ENCODE data around the gene RTKN.

The RTKN gene

DNA sequence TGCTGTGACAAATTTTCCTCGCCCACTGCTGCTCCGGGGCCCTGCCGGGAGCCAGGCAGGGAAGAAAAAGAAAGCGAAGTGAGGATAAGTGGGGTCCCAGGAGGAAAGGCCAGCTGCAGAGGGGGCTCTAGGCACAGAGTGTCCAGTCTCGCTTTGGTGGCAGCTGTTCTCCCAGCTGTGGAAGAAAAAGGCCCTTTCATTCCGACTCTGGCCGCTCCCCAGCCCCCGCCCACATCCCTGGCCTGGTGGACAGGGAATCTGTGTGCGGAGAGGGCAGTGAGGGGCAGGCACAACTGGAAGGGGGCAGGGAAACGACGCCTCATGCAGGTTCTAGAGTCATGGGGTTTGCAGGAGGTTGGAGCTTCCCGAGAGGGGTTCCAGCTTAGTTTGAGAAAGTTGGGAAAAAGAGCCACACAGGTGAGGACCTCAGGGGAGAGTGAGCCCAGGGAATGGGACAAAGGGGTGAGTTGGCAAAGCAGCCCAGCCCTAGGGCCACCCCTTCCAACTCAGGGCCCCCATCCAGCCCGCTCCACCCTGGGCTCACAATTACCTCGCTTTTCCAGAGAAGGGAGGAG is 1.8 kb downstream of the RTKN start:
- no peak for DNase-seq
- Mint-ChIP-seq H3K4me1 (ENCODE audit: low read depth in 2 of 2) (peaks cover 8 to 10% of the 10 kb centered on the region in 2 donors), H3K9me3 (no peaks in the 10 kb centered on the region), H3K4me3 (peak overlapping the region; percentile 52 to 61), H3K27me3 (peaks cover 23 to 51% of the 10 kb centered on the region in 2 donors), H3K36me3 (ENCODE audit: insufficient read depth) (no peaks in the 10 kb centered on the region), H3K27ac (no peak overlapping the region)
- ATAC-seq (replicated peaks) = no peak

- peaks cover 8 to 10% of the 10 kb centered on the region in 2 donors for H3K4me1 Mint-ChIP-seq (ENCODE audit: low read depth in 2 of 2)
- H3K36me3 Mint-ChIP-seq (ENCODE audit: insufficient read depth) = no peaks in the 10 kb centered on the region
- no peak for ATAC-seq (replicated peaks)
- H3K4me3 Mint-ChIP-seq = peak overlapping the region; percentile 3 to 61
- DNase-seq = no peak
- peaks cover 23 to 45% of the 10 kb centered on the region in 2 donors for H3K27me3 Mint-ChIP-seq
- no peaks in the 10 kb centered on the region for H3K9me3 Mint-ChIP-seq
- H3K27ac Mint-ChIP-seq = peak overlapping the region in 1 of 2 donors; percentile 11
Observed at GRCh38 chr2:74439373-74439772, 2.4 kb downstream of the RTKN start.

GRCh38 chr2:74438248-74438647 is 3.5 kb downstream of the RTKN start:
- no peak overlapping the region for H3K4me3 Mint-ChIP-seq
- H3K9me3 Mint-ChIP-seq = no peaks in the 10 kb centered on the region
- ATAC-seq (replicated peaks) = no peak
- peaks cover 23 to 41% of the 10 kb centered on the region in 2 donors for H3K27me3 Mint-ChIP-seq
- H3K27ac Mint-ChIP-seq = peak overlapping the region in 1 of 2 donors; percentile 11
- no peaks in the 10 kb centered on the region for H3K36me3 Mint-ChIP-seq (ENCODE audit: insufficient read depth)
- DNase-seq = no peak
- peaks cover 8 to 10% of the 10 kb centered on the region in 2 donors for H3K4me1 Mint-ChIP-seq (ENCODE audit: low read depth in 2 of 2)

GRCh38 chr2:74436848-74437695 is 4.7 kb downstream of the RTKN start:
- Mint-ChIP-seq H3K4me3 (no peak overlapping the region), H3K9me3 (no peaks in the 10 kb centered on the region), H3K36me3 (ENCODE audit: insufficient read depth) (no peaks in the 10 kb centered on the region), H3K27ac (peak overlapping the region in 1 of 2 donors; percentile 16), H3K27me3 (peaks cover 17 to 33% of the 10 kb centered on the region in 2 donors), H3K4me1 (ENCODE audit: low read depth in 2 of 2) (peaks cover 8 to 10% of the 10 kb centered on the region in 2 donors)
- ATAC-seq (replicated peaks) = no peak
- no peak for DNase-seq

GRCh38 chr2:74436111-74436805 is 5.5 kb downstream of the RTKN start:
- H3K36me3 Mint-ChIP-seq (ENCODE audit: insufficient read depth) = no peaks in the 10 kb centered on the region
- H3K27ac Mint-ChIP-seq = no peak overlapping the region
- peaks cover 16 to 29% of the 10 kb centered on the region in 2 donors for H3K27me3 Mint-ChIP-seq
- H3K9me3 Mint-ChIP-seq = no peaks in the 10 kb centered on the region
- peaks cover 8 to 10% of the 10 kb centered on the region in 2 donors for H3K4me1 Mint-ChIP-seq (ENCODE audit: low read depth in 2 of 2)
- no peak overlapping the region for H3K4me3 Mint-ChIP-seq
- no peak for ATAC-seq (replicated peaks)
- DNase-seq = no peak

- Mint-ChIP-seq H3K4me3 (no peak overlapping the region), H3K27ac (peak overlapping the region; percentile 49 to 58), H3K36me3 (ENCODE audit: insufficient read depth) (no peaks in the 10 kb centered on the region), H3K4me1 (ENCODE audit: low read depth in 2 of 2) (peaks cover 0 to 3% of the 10 kb centered on the region in 2 donors), H3K9me3 (no peaks in the 10 kb centered on the region), H3K27me3 (no peaks in the 10 kb centered on the region)
- ATAC-seq (replicated peaks) = no peak
- no peak for DNase-seq
Observed at GRCh38 chr2:74430502-74430901, 11.2 kb downstream of the RTKN start.

DNA sequence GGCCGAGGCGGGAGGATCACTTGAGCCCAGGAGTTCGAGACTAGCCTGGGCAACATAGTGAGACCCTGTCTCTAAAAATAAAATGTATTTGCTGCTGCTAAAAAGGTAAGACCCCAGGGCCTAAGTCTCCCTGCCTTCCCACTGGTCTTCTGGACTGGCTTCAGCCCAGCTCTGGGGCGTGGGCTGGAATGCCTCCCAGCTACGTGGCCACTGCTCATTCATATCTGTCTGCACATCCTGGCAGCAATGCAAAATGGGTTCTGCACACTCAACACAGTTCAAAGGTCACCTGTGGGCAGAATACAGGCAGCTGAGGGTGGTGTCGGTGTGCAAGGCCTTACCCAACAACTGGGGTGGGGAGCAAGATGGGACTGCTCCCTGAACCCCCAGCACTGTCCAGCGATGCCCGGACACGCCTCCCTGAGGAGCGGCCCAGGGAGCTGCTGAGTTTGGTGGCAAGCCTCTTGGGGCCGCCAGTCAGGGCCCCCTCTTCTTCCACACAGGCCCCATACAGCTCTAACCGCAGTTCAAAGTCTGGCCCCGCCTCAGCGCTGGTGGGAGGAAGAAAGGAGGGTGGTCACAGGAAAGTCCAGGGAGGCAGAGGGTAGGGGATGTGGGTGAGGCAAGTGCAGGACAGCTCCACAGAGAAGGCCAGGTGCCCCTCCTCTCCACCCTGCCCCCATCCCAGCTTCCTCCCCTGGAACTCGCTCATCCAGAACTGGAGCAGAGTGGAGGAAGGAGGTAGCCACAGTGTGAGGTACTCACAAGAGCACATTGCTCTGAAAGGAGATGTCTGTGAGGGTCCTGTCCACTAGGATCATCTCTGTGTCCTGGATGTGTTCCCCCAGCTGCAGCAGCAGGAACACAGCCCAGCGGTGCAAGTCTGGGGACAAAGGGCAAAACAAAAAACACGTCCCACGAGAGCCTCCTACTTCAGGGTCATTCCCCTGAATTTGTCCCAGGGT is 12.0 kb downstream of the RTKN start:
- H3K4me1 Mint-ChIP-seq (ENCODE audit: low read depth in 2 of 2) = peaks cover 0 to 3% of the 10 kb centered on the region in 2 donors
- ATAC-seq (replicated peaks) (no peak), DNase-seq (no peak)
- no peaks in the 10 kb centered on the region for H3K9me3 Mint-ChIP-seq
- H3K36me3 Mint-ChIP-seq (ENCODE audit: insufficient read depth) = no peaks in the 10 kb centered on the region
- H3K27me3 Mint-ChIP-seq = no peaks in the 10 kb centered on the region
- H3K27ac Mint-ChIP-seq = peak overlapping the region; percentile 49 to 58
- H3K4me3 Mint-ChIP-seq = no peak overlapping the region

- Mint-ChIP-seq H3K4me1 (ENCODE audit: low read depth in 2 of 2) (peaks cover 0 to 4% of the 10 kb centered on the region in 2 donors), H3K27me3 (no peaks in the 10 kb centered on the region), H3K36me3 (ENCODE audit: insufficient read depth) (no peaks in the 10 kb centered on the region), H3K9me3 (no peaks in the 10 kb centered on the region), H3K4me3 (no peak overlapping the region), H3K27ac (no peak overlapping the region)
- DNase-seq (no peak), ATAC-seq (replicated peaks) (no peak)
Observed at GRCh38 chr2:74428675-74429074, 13.1 kb downstream of the RTKN start.

GRCh38 chr2:74427551-74427950 is 14.2 kb downstream of the RTKN start:
- no peak for DNase-seq

DNA sequence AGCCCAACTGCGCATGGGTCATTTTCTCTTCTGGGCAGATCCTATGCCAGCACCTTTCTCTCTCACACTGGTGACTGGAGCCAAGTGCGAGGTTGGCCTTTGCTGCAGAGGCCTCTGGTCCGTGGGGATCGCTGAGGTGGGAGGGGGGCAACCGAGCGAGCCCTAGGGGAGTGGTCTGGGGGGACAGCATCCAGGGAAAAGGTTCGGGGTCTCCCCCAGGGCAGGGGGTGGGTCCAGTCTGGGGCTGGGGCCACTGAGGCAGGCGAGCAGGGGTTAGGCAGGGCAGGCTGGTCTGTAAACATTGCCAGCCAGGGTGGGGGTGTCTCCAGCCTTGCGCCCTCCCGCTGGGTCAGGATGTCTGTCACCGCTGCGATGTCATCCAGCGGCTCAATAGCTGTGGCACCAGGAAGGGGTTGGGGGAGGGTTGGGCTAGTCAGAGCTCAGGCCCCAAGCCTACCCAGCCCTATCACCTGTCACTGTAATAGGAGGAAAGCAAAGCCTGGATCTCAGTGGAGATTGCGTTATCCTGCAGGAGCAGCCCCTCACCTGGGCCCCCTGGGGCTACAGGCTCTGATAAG is 15.5 kb downstream of the RTKN start:
- H3K9me3 Mint-ChIP-seq = no peaks in the 10 kb centered on the region
- H3K4me1 Mint-ChIP-seq (ENCODE audit: low read depth in 2 of 2) = peaks cover 16 to 20% of the 10 kb centered on the region in 2 donors
- no peak overlapping the region for H3K27ac Mint-ChIP-seq
- ATAC-seq (replicated peaks) = no peak
- no peak for DNase-seq
- peaks cover 18% of the 10 kb centered on the region for H3K36me3 Mint-ChIP-seq (ENCODE audit: insufficient read depth)
- no peak overlapping the region for H3K4me3 Mint-ChIP-seq
- H3K27me3 Mint-ChIP-seq = no peaks in the 10 kb centered on the region

More at GRCh38 chr2:74427551-74427950, 14.2 kb downstream of the RTKN start:
- Mint-ChIP-seq H3K9me3 (no peaks in the 10 kb centered on the region), H3K4me1 (ENCODE audit: low read depth in 2 of 2) (peaks cover 7 to 12% of the 10 kb centered on the region in 2 donors), H3K27me3 (no peaks in the 10 kb centered on the region), H3K27ac (no peak overlapping the region), H3K4me3 (no peak overlapping the region), H3K36me3 (ENCODE audit: insufficient read depth) (peaks cover 5% of the 10 kb centered on the region)
- ATAC-seq (replicated peaks) = no peak

DNA sequence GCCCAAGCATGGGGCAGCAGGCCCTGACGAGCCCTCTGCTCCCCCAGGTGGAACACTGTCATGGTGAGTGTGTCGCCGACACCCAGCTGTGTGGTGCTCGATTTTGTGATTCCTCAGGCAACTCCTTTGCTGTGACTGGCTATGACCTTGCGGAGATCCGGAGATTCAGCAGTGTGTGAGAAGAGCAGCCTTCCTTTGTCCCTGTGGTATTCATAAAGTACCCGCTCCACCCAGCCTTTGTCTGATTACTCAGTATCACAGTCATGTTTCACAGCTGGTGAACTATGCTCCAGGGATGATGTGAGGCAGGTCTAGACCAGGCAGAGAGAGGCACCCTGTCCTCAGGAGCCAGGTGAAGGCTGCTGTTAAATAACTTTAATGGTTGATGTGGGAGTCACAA is 16.2 kb downstream of the RTKN start:
- H3K4me1 Mint-ChIP-seq (ENCODE audit: low read depth in 2 of 2) = peaks cover 19 to 25% of the 10 kb centered on the region in 2 donors
- peak overlapping the region in 1 of 2 donors; percentile 15 for H3K27ac Mint-ChIP-seq
- no peak overlapping the region for H3K4me3 Mint-ChIP-seq
- H3K36me3 Mint-ChIP-seq (ENCODE audit: insufficient read depth) = peaks cover 21% of the 10 kb centered on the region
- DNase-seq = no peak
- H3K9me3 Mint-ChIP-seq = no peaks in the 10 kb centered on the region
- no peaks in the 10 kb centered on the region for H3K27me3 Mint-ChIP-seq
- no peak for ATAC-seq (replicated peaks)

DNA sequence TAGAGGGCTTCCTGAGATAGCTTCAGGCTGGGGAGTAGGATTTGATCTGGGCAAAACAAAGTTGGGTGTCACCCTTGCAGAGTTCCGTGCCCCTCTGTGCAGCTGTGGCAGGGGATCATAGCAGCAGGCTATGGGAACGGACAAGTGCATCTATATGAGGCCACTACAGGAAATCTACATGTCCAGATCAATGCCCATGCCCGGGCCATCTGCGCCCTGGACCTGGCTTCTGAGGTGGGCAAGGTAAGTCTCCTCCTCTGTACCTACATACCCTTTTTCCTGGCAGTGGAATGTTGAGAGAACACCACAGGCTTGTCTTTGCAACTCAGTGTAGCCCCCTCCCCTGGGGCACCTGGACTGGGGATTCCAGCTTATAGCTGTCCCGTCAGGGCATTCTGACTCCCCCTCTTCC is 16.7 kb downstream of the RTKN start:
- ATAC-seq (replicated peaks) (no peak), DNase-seq (no peak)
- Mint-ChIP-seq H3K36me3 (ENCODE audit: insufficient read depth) (peaks cover 21% of the 10 kb centered on the region), H3K9me3 (no peaks in the 10 kb centered on the region), H3K27ac (peak overlapping the region in 1 of 2 donors; percentile 31), H3K4me1 (ENCODE audit: low read depth in 2 of 2) (peaks cover 19 to 25% of the 10 kb centered on the region in 2 donors), H3K4me3 (no peak overlapping the region), H3K27me3 (no peaks in the 10 kb centered on the region)

Data from effector memory CD8-positive, alpha-beta T cell (primary cell).